HG02973 (cell line): ENCODE results near the gene MTNR1A.

Source experiments
- ATAC-seq: cut with Tn5 transposase; IDR thresholded peaks from one replicate; pipeline ENCODE4 v1.9.1; 2021; ENCODE audit warnings: moderate library complexity; ENCODE audit not compliant: unreplicated experiment

The MTNR1A gene

DNA sequence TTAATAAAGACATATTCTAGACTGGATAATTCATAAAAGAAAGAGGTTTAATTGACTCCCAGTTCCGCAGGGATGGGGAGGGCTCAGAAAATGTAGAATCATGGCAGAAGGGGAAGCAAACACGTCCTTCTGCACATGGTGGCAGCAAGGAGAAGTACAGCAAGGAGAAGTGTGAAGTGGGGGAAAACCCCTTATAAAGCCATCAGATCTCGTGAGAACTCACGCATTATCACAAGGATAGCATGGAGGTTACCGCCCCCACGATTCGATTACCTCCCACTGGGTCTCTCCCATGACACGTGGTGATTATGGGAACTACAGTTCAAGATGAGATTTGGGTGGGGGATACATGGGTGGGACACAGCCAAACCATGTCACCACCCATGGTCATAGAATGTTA is 58.3 kb downstream of the MTNR1A start:
- ATAC-seq = no peak

DNA sequence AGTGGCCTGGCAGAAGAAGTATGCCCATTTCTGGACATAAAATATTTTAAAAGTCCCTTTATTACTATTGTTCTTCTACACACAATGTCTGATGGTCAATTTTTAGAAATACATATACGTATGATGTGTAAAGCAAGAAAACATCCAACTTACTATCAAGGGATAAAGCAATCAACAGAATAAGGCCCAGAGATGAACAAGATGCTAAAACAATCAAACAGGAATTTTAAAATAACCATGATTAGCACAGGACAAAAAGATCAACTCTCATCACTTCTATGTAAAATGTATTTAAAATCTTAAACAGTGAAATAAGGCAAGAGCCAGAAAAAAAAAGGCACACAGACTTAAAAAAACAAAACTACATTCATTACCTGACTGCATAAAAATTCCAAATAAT is 60.9 kb downstream of the MTNR1A start:
- no peak for ATAC-seq

DNA sequence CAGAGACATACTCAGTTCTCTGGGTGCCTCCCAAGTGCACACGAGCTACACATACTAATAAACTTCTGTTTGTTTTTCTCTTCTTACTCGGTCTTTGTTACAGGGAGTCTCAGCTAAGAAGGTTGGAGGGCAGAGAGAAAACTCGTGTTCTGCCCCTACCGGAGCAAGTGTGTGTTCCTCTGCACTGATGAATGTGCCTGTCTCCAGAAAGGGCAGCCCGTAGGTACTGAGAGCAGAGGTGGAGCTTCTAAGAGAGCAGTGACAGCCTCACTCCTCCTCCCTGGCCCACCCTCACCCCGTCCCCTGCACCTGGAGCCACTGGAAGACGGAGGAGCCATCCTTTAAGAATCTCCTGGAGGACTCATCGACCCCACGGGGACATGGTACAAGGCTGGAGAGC is 67.6 kb downstream of the MTNR1A start:
- no peak for ATAC-seq

DNA sequence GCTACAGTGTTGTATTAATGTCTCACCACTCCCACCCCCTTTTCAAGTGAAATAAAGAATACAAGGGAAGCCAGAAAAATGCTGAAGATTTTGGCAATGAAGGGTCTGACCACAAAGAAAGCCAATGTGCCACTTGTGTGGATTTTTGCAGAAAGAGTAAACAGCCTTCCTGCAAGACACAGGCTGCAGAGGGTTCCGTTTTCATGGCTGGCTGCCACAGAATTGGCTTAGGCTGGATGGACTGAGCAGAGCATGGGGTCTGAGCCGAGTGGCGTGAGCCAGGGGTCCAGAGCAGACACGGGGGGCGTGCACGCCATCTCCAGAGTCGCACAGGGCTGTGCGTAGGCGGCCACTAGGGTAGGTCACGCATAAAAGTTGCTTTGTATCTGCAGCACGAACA is 69.2 kb downstream of the MTNR1A start:
- no peak for ATAC-seq

DNA sequence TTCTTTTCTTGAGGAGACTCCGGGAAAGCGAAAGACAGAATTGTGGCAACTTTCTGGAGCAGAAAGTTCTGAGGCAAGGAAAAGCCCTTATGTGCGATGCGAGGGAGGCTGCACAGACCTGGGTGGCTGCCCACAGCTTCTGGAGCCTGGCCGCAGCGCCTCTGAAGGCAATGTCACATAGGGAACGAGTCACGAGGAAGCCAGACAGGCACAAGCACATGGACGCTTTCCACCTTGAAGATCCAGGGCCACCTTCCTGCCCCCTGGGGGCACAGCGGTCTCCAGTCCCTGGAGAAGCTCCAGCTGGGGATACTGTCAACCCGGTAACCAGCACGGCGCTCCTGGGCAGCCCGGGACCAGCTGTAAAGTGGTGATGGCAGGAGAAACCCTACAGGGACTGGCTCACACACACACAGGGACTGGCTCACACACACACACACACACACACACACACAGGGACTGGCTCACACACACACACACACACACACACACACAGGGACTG is 69.8 kb downstream of the MTNR1A start:
- no peak for ATAC-seq

DNA sequence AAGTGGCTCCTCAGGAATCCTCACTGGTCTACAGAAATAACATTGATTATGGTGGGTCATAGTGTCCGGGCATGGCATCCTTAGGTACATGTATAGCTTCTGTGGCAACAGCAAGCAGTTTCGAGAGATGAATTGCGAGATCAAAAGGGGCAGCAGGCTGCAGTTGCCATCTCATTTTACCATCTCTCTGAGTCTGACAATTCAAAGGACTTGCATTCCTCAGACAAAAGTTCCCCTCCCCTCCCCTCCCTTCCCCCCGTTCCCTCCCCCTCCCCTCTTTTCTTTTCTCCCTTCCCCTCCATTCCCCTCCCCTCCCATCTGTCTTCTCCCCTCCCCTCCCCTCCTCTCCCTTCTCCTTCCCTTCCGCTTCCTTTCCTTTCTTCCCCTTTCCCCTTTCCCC is 70.2 kb downstream of the MTNR1A start:
- ATAC-seq = no peak

DNA sequence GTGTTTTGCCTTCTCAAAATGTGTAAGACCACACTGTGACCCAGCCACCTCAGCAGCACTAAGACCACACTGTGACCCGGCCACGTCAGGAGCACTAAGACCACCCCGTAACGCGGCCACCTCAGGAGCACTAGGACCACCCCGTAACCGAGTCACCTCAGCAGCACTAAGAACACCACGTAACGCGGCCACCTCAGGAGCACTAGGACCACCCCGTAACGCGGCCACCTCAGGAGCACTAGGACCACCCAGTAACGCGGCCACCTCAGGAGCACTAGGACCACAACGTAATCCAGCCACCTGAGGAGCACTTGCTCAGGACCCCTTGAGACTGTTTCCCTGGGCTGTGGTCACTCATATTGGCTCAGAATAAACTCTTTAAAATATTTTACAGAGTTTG is 71.7 kb downstream of the MTNR1A start:
- ATAC-seq = no peak
